Measurements from ENCODE around the gene RUFY4.
"Not testable (repeated sequence)": the region's sequence is repeated elsewhere in the genome, so short reads cannot be mapped to it uniquely, and the experiment has no call there.

The RUFY4 gene

GRCh38 chr2:218036371-218036770, 32.7 kb upstream of the RUFY4 start:
- no peak overlapping the region for H3K4me3 ChIP-seq (ENCODE audit: low read length)
- no peak for TF ChIP-seq CTCF (conservative IDR thresholded peaks at IDR 0.05; ENCODE audit: low read depth, low read length)
- no peak for DNase-seq (ENCODE audit: low read depth)

GRCh38 chr2:218039171-218039570, 29.9 kb upstream of the RUFY4 start:
- DNase-seq (ENCODE audit: low read depth): no peak
- no peak for TF ChIP-seq CTCF (conservative IDR thresholded peaks at IDR 0.05; ENCODE audit: low read depth, low read length)
- no peak overlapping the region for H3K4me3 ChIP-seq (ENCODE audit: low read length)

GRCh38 chr2:218040883-218041282, 28.2 kb upstream of the RUFY4 start:
- no peak for TF ChIP-seq CTCF (conservative IDR thresholded peaks at IDR 0.05; ENCODE audit: low read depth, low read length)
- H3K4me3 ChIP-seq (ENCODE audit: low read length): no peak overlapping the region
- DNase-seq (ENCODE audit: low read depth): no peak

- TF ChIP-seq CTCF (conservative IDR thresholded peaks at IDR 0.05; ENCODE audit: low read depth, low read length): no peak
- no peak for DNase-seq (ENCODE audit: low read depth)
- H3K4me3 ChIP-seq (ENCODE audit: low read length): no peak overlapping the region
Measured at GRCh38 chr2:218041302-218042168, 27.5 kb upstream of the RUFY4 start.

GRCh38 chr2:218043100-218043499, 26.0 kb upstream of the RUFY4 start:
- TF ChIP-seq CTCF (conservative IDR thresholded peaks at IDR 0.05; ENCODE audit: low read depth, low read length): no peak
- H3K4me3 ChIP-seq (ENCODE audit: low read length): no peak overlapping the region
- DNase-seq (ENCODE audit: low read depth): no peak

GRCh38 chr2:218043701-218044109, 25.3 kb upstream of the RUFY4 start:
- no peak for TF ChIP-seq CTCF (conservative IDR thresholded peaks at IDR 0.05; ENCODE audit: low read depth, low read length)
- DNase-seq (ENCODE audit: low read depth): no peak
- no peak overlapping the region for H3K4me3 ChIP-seq (ENCODE audit: low read length)

- H3K4me3 ChIP-seq (ENCODE audit: low read length); DNase-seq (ENCODE audit: low read depth): not testable (repeated sequence)
Measured at GRCh38 chr2:218044599-218044998, 24.5 kb upstream of the RUFY4 start.

All from retinal pigment epithelial cell (primary cell).